Mesendoderm (in vitro differentiated cells): ENCODE measurements around the gene ABCC3.

Experiments used
- DNase-seq: peaks from one replicate; pipeline ENCODE4 v3.0.0; 2013
- H2AK5ac ChIP-seq: 2 replicates; pipeline ENCODE4 v1.6.1; 2013; ENCODE audit warnings: low read length, inconsistent platforms
- H2BK120ac ChIP-seq: 2 replicates; pipeline ENCODE4 v1.6.1; 2013; ENCODE audit warnings: low read depth, mild to moderate bottlenecking, low read length, moderate library complexity, mixed read lengths
- H2BK15ac ChIP-seq: replicated peaks from 2 replicates; pipeline ENCODE4 v1.6.1; 2013; ENCODE audit warnings: low read depth, mild to moderate bottlenecking, moderate library complexity
- H2BK5ac ChIP-seq: 2 replicates; pipeline ENCODE4 v1.6.1; 2013; ENCODE audit warnings: low read length, inconsistent platforms
- H3K18ac ChIP-seq: 2 replicates; pipeline ENCODE4 v1.6.1; 2013; ENCODE audit warnings: mild to moderate bottlenecking, low read length, mixed read lengths
- H3K23ac ChIP-seq: one replicate; pipeline ENCODE4 v1.6.1; 2013; ENCODE audit warnings: low read length
- H3K27ac ChIP-seq: 2 replicates; pipeline ENCODE4 v1.5.1; 2013; ENCODE audit warnings: low read depth, mild to moderate bottlenecking, inconsistent platforms, low read length, moderate library complexity
- H3K27me3 ChIP-seq: 2 replicates; pipeline ENCODE4 v1.6.1; 2013; ENCODE audit warnings: low read length, control low read depth, mild to moderate bottlenecking, inconsistent platforms; ENCODE audit not compliant: insufficient read depth, poor library complexity
- H3K36me3 ChIP-seq: 2 replicates; pipeline ENCODE4 v1.6.1; 2013; ENCODE audit warnings: low read length, inconsistent platforms; ENCODE audit not compliant: control insufficient read depth, insufficient read depth
- H3K4ac ChIP-seq: one replicate; pipeline ENCODE4 v1.6.1; 2013; ENCODE audit warnings: low read depth, mild to moderate bottlenecking, low read length, moderate library complexity
- H3K4me1 ChIP-seq: 2 replicates; pipeline ENCODE4 v1.6.1; 2013; ENCODE audit warnings: low read depth, low read length, inconsistent platforms; ENCODE audit not compliant: control insufficient read depth
- H3K4me2 ChIP-seq: 2 replicates; pipeline ENCODE4 v1.6.1; 2013; ENCODE audit warnings: low read length
- H3K4me3 ChIP-seq: 2 replicates; pipeline ENCODE4 v1.5.1; 2013; ENCODE audit warnings: mild to moderate bottlenecking, low read length
- H3K56ac ChIP-seq: one replicate; pipeline ENCODE4 v1.6.1; 2013; ENCODE audit warnings: low read length
- H3K79me1 ChIP-seq: 2 replicates; pipeline ENCODE4 v1.6.1; 2013; ENCODE audit warnings: low read length, inconsistent platforms
- H3K79me2 ChIP-seq: 2 replicates; pipeline ENCODE4 v1.6.1; 2013; ENCODE audit warnings: mild to moderate bottlenecking, low read length; ENCODE audit not compliant: control insufficient read depth, insufficient read depth
- H3K9ac ChIP-seq: 2 replicates; pipeline ENCODE4 v1.6.1; 2013; ENCODE audit warnings: low read length, inconsistent platforms
- H4K5ac ChIP-seq: one replicate; pipeline ENCODE4 v1.6.1; 2013; ENCODE audit warnings: low read length
- H4K8ac ChIP-seq: one replicate; pipeline ENCODE4 v1.6.1; 2013; ENCODE audit warnings: low read depth, mild to moderate bottlenecking, control low read depth, low read length, moderate library complexity
- WGBS: extraction: QIAGEN DNeasy Blood & Tissue Kit; methylation state at CpG from one replicate; pipeline ENCODE4 v1.1.7; 2013; ENCODE audit warnings: low lambda C conversion rate, missing lambda C conversion rate; ENCODE audit not compliant: insufficient coverage; ENCODE audit errors: extremely low coverage; 5-methylcytosine and 5-hydroxymethylcytosine counted together

The ABCC3 gene

DNA sequence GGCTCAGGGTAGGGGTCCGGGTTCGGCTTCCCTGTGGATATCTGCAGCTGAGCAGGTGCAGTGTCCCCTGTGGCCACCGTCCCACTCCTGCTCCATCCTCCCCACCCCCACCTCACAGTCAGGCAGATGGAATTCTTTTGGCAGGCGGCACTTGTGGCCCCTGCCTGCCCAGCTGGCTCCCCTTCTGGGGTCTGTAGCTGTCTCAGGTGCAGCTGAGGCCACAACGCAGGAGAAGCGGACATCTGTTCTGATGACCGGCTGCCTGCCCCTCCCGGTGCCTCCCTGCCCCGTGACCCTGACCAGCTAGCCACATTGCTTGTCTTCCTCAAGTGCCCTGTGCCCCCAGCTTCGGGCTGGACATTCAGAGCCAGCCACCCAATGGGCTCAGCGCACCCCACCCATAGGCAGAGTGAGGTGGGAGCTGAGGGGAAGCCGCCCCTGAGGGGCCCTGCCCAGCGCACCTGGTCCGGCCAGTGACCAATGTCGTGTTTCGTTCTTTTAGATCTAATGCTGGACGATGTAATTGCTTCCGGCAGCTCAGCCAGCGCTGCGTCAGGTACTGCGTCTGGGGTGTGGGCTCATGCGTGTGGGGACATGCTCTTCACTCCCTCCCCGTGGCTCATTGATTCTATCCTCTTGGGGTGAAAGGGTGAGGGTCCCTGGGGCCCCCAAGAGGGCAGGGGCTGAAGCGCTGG is 25.2 kb upstream of the ABCC3 start:
- H2BK120ac ChIP-seq = no peak overlapping the region
- no peak overlapping the region for H3K4me3 ChIP-seq
- WGBS = no CpG with 5 or more reads among the region's 24 CpGs
- H3K27me3 ChIP-seq = no peaks in the 10 kb centered on the region
- DNase-seq = no peak
- no peak overlapping the region for H3K4ac ChIP-seq
- H4K8ac ChIP-seq = no peak overlapping the region
- H3K4me1 ChIP-seq = no peaks in the 10 kb centered on the region
- no peak overlapping the region for H3K27ac ChIP-seq
- no peaks in the 10 kb centered on the region for H3K79me2 ChIP-seq
- no peak overlapping the region for H3K18ac ChIP-seq
- no peak overlapping the region for H3K23ac ChIP-seq
- no peak overlapping the region for H2BK5ac ChIP-seq
- H4K5ac ChIP-seq = no peak overlapping the region
- H2BK15ac ChIP-seq = no peak overlapping the region
- H3K9ac ChIP-seq = no peak overlapping the region
- no peaks in the 10 kb centered on the region for H3K36me3 ChIP-seq
- no peak overlapping the region for H2AK5ac ChIP-seq
- H3K4me2 ChIP-seq = no peak overlapping the region
- no peak overlapping the region for H3K56ac ChIP-seq
- H3K79me1 ChIP-seq = no peaks in the 10 kb centered on the region

- Histone ChIP-seq H4K8ac (no peak overlapping the region), H4K5ac (no peak overlapping the region), H2BK15ac (no peak overlapping the region), H3K27ac (no peak overlapping the region), H2BK120ac (no peak overlapping the region), H3K27me3 (no peaks in the 10 kb centered on the region), H3K56ac (no peak overlapping the region), H3K23ac (no peak overlapping the region), H3K18ac (no peak overlapping the region), H3K79me1 (no peaks in the 10 kb centered on the region), H2AK5ac (no peak overlapping the region), H3K4me2 (no peak overlapping the region), H3K36me3 (no peaks in the 10 kb centered on the region), H3K4me3 (no peak overlapping the region), H2BK5ac (no peak overlapping the region), H3K9ac (no peak overlapping the region), H3K4me1 (no peaks in the 10 kb centered on the region), H3K4ac (no peak overlapping the region), H3K79me2 (no peaks in the 10 kb centered on the region)
- DNase-seq = no peak
- WGBS = no CpG with 5 or more reads among the region's 6 CpGs
Measured at GRCh38 chr17:50611634-50612033, 23.0 kb upstream of the ABCC3 start.

GRCh38 chr17:50612281-50612680 is 22.4 kb upstream of the ABCC3 start:
- no peak overlapping the region for H3K56ac ChIP-seq
- no peak overlapping the region for H4K5ac ChIP-seq
- no peak overlapping the region for H3K9ac ChIP-seq
- no peak overlapping the region for H3K23ac ChIP-seq
- H3K27me3 ChIP-seq = no peaks in the 10 kb centered on the region
- no peak for DNase-seq
- H3K36me3 ChIP-seq = no peaks in the 10 kb centered on the region
- no peak overlapping the region for H3K18ac ChIP-seq
- no peak overlapping the region for H2BK120ac ChIP-seq
- H3K4me2 ChIP-seq = no peak overlapping the region
- no peak overlapping the region for H3K4me3 ChIP-seq
- no peaks in the 10 kb centered on the region for H3K4me1 ChIP-seq
- no peak overlapping the region for H3K27ac ChIP-seq
- no peak overlapping the region for H2BK5ac ChIP-seq
- H3K79me1 ChIP-seq = no peaks in the 10 kb centered on the region
- H3K79me2 ChIP-seq = no peaks in the 10 kb centered on the region
- H2AK5ac ChIP-seq = no peak overlapping the region
- no peak overlapping the region for H3K4ac ChIP-seq
- H2BK15ac ChIP-seq = no peak overlapping the region
- WGBS = no CpG with 5 or more reads among the region's 12 CpGs
- H4K8ac ChIP-seq = no peak overlapping the region

DNA sequence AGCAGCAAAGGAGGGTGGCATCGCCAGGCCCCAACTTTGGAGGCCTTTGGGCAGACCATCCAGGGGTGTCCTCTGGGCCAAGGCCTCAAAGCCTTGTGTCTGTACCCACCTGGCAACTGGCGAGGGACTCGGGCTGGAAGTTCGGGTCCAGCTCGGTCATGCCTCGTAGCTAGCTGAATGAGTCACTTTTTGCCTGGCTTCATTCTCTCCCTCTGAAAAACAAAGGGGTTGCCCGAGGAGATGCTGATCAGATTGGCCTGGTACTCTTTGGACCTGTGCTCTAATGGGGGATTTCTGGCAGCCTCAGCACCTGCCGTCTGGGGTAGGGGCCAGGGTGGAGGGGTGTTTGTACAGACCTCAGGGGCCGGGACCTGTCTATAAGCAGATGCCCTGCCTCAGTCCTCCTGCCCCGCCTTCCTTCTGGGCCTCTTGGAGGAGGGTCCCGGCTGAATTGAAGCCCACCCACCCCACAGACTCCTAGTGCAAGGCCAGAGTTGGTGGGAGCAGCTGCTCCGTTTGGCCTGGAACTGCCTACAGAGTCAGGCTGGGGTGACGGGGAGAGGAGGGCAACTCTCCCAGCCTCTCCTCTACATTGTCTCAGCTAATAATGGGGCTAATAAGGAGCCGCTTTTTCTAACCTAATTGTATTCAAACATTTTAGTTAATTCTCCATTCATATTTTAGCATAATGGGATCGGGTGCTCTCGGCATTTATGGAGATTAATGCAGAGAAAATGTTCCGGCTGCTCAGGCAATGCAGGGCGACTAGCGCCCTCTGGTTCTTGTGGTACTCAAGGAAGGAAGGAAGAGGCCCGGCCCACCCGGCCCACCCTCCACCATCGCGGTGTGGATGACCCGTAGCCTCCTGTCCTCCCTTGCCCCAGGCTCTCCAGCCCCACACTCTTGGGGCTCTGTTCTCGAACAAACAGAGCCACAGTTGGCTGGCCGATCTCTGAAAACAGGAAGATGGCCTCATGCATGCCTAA is 21.4 kb upstream of the ABCC3 start:
- Histone ChIP-seq H3K56ac (peak overlapping the region; percentile 38), H3K4me3 (no peak overlapping the region), H3K9ac (no peak overlapping the region), H3K4ac (no peak overlapping the region), H3K23ac (no peak overlapping the region), H2BK5ac (no peak overlapping the region), H2BK15ac (no peak overlapping the region), H3K4me1 (no peaks in the 10 kb centered on the region), H3K79me1 (no peaks in the 10 kb centered on the region), H2BK120ac (no peak overlapping the region), H4K5ac (no peak overlapping the region), H3K36me3 (no peaks in the 10 kb centered on the region), H3K4me2 (no peak overlapping the region), H3K18ac (no peak overlapping the region), H3K79me2 (no peaks in the 10 kb centered on the region), H3K27me3 (no peaks in the 10 kb centered on the region), H3K27ac (no peak overlapping the region), H2AK5ac (no peak overlapping the region), H4K8ac (no peak overlapping the region)
- WGBS = no CpG with 5 or more reads among the region's 26 CpGs
- no peak for DNase-seq

DNA sequence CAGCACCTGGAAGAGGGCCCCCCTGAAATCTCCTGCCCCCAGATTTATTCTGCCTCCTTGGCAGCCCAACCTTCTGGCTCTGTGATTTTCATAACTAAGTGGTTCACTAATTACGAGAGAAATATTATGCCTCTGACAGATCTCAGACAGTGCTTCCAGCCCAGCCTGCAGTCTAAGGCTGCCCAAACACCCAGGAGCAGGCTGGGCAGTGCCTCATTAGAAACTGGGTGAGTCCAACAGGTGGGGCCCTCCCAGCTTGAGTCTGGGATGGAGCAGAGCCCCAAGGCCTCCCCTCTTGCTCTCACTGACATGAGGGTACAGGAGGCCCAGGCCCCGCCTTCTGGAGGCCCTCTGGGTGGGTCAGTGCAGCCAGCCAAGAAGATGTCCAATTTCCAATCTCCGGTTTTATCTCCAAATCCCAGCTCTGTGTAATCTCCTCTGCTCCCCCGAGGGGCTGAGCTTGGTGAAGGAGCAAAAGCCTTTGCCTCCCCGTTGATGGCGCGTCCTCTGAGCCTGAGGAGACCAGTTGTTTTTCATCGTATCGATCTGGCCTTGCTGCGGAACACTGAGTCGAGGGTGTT is 20.1 kb upstream of the ABCC3 start:
- H3K36me3 ChIP-seq = no peaks in the 10 kb centered on the region
- H3K79me2 ChIP-seq = no peaks in the 10 kb centered on the region
- no peak overlapping the region for H2BK5ac ChIP-seq
- H3K27ac ChIP-seq = no peak overlapping the region
- no peaks in the 10 kb centered on the region for H3K4me1 ChIP-seq
- H3K18ac ChIP-seq = no peak overlapping the region
- no peak overlapping the region for H4K8ac ChIP-seq
- no peak overlapping the region for H3K23ac ChIP-seq
- no peak overlapping the region for H3K56ac ChIP-seq
- no peak overlapping the region for H3K9ac ChIP-seq
- no peaks in the 10 kb centered on the region for H3K79me1 ChIP-seq
- H2BK120ac ChIP-seq = no peak overlapping the region
- no peak overlapping the region for H3K4ac ChIP-seq
- no peak overlapping the region for H4K5ac ChIP-seq
- no peak for DNase-seq
- H3K4me2 ChIP-seq = no peak overlapping the region
- WGBS = no CpG with 5 or more reads among the region's 11 CpGs
- H2AK5ac ChIP-seq = no peak overlapping the region
- H3K4me3 ChIP-seq = no peak overlapping the region
- H2BK15ac ChIP-seq = no peak overlapping the region
- no peaks in the 10 kb centered on the region for H3K27me3 ChIP-seq
